Parathyroid adenoma (tissue), 2 donors: ENCODE data around the gene CDON.
"Not testable (repeated sequence)": the region's sequence is repeated elsewhere in the genome, so short reads cannot be mapped to it uniquely, and the experiment has no call there.

Source experiments
- H2AFZ ChIP-seq: fragments of 300-600 bp; sonication (generic); one replicate; pipeline ENCODE4 v1.7.0; 2017; ENCODE audit warnings: antibody characterized with exemption, mild to moderate bottlenecking
- H3K27ac ChIP-seq: fragments of 300-600 bp; sonication (generic); one replicate; pipeline ENCODE4 v1.7.0; 2017
- H3K27me3 ChIP-seq: fragments of 300-600 bp; sonication (generic); one replicate; pipeline ENCODE4 v1.7.0; 2017; ENCODE audit warnings: low read length; ENCODE audit not compliant: control insufficient read depth, insufficient read depth
- H3K36me3 ChIP-seq: fragments of 300-600 bp; sonication (generic); one replicate; pipeline ENCODE4 v1.7.0; 2017; ENCODE audit warnings: low read length; ENCODE audit not compliant: control insufficient read depth, insufficient read depth
- H3K4me1 ChIP-seq: fragments of 300-600 bp; sonication (generic); one replicate; pipeline ENCODE4 v1.7.0; 2017; ENCODE audit warnings: control low read depth
- H3K4me2 ChIP-seq: fragments of 300-600 bp; sonication (generic); one replicate; pipeline ENCODE4 v1.7.0; 2017; ENCODE audit warnings: low read length
- H3K4me3 ChIP-seq: fragments of 300-600 bp; sonication (generic); one replicate; pipeline ENCODE4 v1.7.0; 2017; ENCODE audit warnings: low read depth, low read length
- H3K79me2 ChIP-seq: fragments of 300-600 bp; sonication (generic); one replicate; pipeline ENCODE4 v1.7.0; 2017; ENCODE audit warnings: control low read depth
- H3K9ac ChIP-seq: fragments of 300-600 bp; sonication (generic); one replicate; pipeline ENCODE4 v1.7.0; 2017; ENCODE audit warnings: mild to moderate bottlenecking
- H3K9me3 ChIP-seq: fragments of 300-600 bp; sonication (generic); one replicate; pipeline ENCODE4 v1.7.0; 2017; ENCODE audit warnings: low read length; ENCODE audit not compliant: control insufficient read depth
- CTCF ChIP-seq: fragments of 300-600 bp; sonication (generic); IDR thresholded peaks from one replicate; pipeline ENCODE4 v1.7.0; 2017; ENCODE audit warnings: antibody characterized with exemption, mild to moderate bottlenecking
- donor health status: primary hyperparathyroidism.

The CDON gene

GRCh38 chr11:126034933-126035425 lies 27.7 kb downstream of the CDON start:
- Histone ChIP-seq H3K27ac (no peak overlapping the region), H3K4me2 (no peak overlapping the region), H3K36me3 (no peaks in the 10 kb centered on the region), H3K27me3 (no peaks in the 10 kb centered on the region), H2AFZ (no peak overlapping the region), H3K9me3 (no peaks in the 10 kb centered on the region), H3K79me2 (no peaks in the 10 kb centered on the region), H3K4me3 (no peak overlapping the region), H3K4me1 (no peaks in the 10 kb centered on the region), H3K9ac (no peak overlapping the region)
- TF ChIP-seq CTCF: no peak

GRCh38 chr11:126034039-126034932 lies 28.4 kb downstream of the CDON start:
- H3K4me2 ChIP-seq: no peak overlapping the region
- H3K36me3 ChIP-seq: no peaks in the 10 kb centered on the region
- H3K4me1 ChIP-seq: no peaks in the 10 kb centered on the region
- no peak for TF ChIP-seq CTCF
- H3K4me3 ChIP-seq: no peak overlapping the region
- no peak overlapping the region for H2AFZ ChIP-seq
- H3K27me3 ChIP-seq: no peaks in the 10 kb centered on the region
- H3K27ac ChIP-seq: no peak overlapping the region
- no peaks in the 10 kb centered on the region for H3K9me3 ChIP-seq
- no peaks in the 10 kb centered on the region for H3K79me2 ChIP-seq
- no peak overlapping the region for H3K9ac ChIP-seq

- H3K27ac ChIP-seq: no peak overlapping the region
- H3K4me3 ChIP-seq: no peak overlapping the region
- H3K9me3 ChIP-seq: no peaks in the 10 kb centered on the region
- no peaks in the 10 kb centered on the region for H3K27me3 ChIP-seq
- H3K9ac ChIP-seq: no peak overlapping the region
- no peaks in the 10 kb centered on the region for H3K4me1 ChIP-seq
- no peak for TF ChIP-seq CTCF
- no peak overlapping the region for H2AFZ ChIP-seq
- no peaks in the 10 kb centered on the region for H3K79me2 ChIP-seq
- no peaks in the 10 kb centered on the region for H3K36me3 ChIP-seq
- H3K4me2 ChIP-seq: no peak overlapping the region
These were observed 30.3 kb downstream of the CDON start for GRCh38 chr11:126032375-126032774.

- Histone ChIP-seq H3K4me1 (peaks cover 5% of the 10 kb centered on the region), H3K4me2 (no peak overlapping the region), H3K27me3 (no peaks in the 10 kb centered on the region), H3K36me3 (no peaks in the 10 kb centered on the region), H3K4me3 (no peak overlapping the region), H3K79me2 (no peaks in the 10 kb centered on the region), H3K9ac (no peak overlapping the region), H2AFZ (no peak overlapping the region), H3K9me3 (no peaks in the 10 kb centered on the region), H3K27ac (no peak overlapping the region)
- TF ChIP-seq CTCF: no peak
These were observed 32.9 kb downstream of the CDON start for GRCh38 chr11:126029805-126030204.

GRCh38 chr11:126029237-126029636 lies 33.4 kb downstream of the CDON start:
- H3K79me2 ChIP-seq: no peaks in the 10 kb centered on the region
- TF ChIP-seq CTCF: no peak
- no peaks in the 10 kb centered on the region for H3K9me3 ChIP-seq
- H3K4me2 ChIP-seq: no peak overlapping the region
- no peak overlapping the region for H3K9ac ChIP-seq
- no peaks in the 10 kb centered on the region for H3K36me3 ChIP-seq
- peaks cover 5% of the 10 kb centered on the region for H3K4me1 ChIP-seq
- no peak overlapping the region for H3K27ac ChIP-seq
- H3K4me3 ChIP-seq: no peak overlapping the region
- H3K27me3 ChIP-seq: no peaks in the 10 kb centered on the region
- no peak overlapping the region for H2AFZ ChIP-seq

- not testable (repeated sequence) for H3K9ac ChIP-seq, H3K9me3 ChIP-seq, H3K36me3 ChIP-seq, H3K4me2 ChIP-seq, H2AFZ ChIP-seq, H3K4me1 ChIP-seq, H3K27me3 ChIP-seq, H3K27ac ChIP-seq, H3K79me2 ChIP-seq, H3K4me3 ChIP-seq
These were observed 34.1 kb downstream of the CDON start for GRCh38 chr11:126028534-126028933.
